ENCODE results near the gene ERP27.

The ERP27 gene

GRCh38 chr12:14959463-14959862, 21.1 kb upstream of the ERP27 start:
- DNase-seq (ENCODE audit: low spot score), result no peak

- no peak for DNase-seq (ENCODE audit: low spot score)
Observed at GRCh38 chr12:14959126-14959440, 20.7 kb upstream of the ERP27 start.

DNA sequence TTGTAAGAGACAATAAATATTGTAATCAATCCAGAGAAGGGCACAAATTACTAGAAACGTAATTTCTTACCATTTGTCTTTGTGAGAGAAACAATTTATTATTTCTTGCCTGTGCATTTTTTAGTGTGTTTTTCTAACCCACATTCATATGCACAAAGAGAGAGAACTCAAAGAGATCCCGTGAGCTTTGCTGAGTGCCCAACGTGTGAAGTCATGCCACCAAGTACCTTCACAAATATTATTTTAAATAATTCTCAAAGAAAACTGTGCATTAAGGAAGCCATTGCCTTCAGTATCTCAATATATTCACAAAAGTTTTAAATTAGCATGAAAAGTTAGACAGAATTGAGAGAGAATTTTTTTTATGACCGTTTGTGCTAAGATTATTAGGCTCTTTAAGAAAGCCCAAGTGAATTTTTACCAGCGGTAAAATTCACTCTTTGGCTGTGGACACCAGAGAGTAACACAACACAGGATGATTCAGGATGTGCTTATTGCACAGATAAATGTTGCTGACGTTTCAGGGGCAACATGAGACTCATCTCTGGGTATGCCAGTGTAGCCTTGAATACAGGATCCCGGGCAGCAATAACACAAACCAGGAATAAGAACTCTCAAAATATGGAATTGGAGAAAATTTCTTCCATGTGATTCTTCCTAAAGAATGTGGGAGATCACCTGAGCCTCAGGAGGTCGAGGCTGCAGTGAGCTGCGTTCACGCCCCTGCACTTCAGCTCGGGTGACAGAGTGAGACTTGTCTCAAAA, 20.2 kb upstream of the ERP27 start:
- DNase-seq (ENCODE audit: low spot score), result no peak

GRCh38 chr12:14957551-14958168, 19.3 kb upstream of the ERP27 start:
- no peak for DNase-seq (ENCODE audit: low spot score)

GRCh38 chr12:14956905-14957304, 18.6 kb upstream of the ERP27 start:
- DNase-seq (ENCODE audit: low spot score), result no peak

GRCh38 chr12:14956024-14956891, 17.9 kb upstream of the ERP27 start:
- no peak for DNase-seq (ENCODE audit: low spot score)

DNA sequence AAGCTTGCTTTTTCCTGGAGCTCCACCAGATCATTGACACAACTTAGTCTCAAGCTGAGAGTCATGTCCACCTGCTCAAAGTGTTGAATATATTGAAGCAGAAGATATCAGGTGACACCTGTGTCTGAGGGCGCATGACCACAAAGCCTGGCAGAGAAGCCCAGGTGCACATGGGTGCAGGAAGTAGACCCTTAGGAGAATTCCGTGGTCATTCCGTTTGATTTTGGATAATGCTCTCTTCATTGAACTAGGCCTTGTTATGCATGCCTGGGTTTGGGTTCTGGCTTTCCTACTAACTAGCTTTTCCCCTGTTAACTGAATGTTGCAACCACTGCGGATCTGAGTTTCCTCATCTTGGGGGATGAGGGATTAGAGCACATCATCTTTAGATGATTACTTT, 15.9 kb upstream of the ERP27 start:
- no peak for DNase-seq (ENCODE audit: low spot score)

GRCh38 chr12:14953752-14954151, 15.4 kb upstream of the ERP27 start:
- no peak for DNase-seq (ENCODE audit: low spot score)

DNA sequence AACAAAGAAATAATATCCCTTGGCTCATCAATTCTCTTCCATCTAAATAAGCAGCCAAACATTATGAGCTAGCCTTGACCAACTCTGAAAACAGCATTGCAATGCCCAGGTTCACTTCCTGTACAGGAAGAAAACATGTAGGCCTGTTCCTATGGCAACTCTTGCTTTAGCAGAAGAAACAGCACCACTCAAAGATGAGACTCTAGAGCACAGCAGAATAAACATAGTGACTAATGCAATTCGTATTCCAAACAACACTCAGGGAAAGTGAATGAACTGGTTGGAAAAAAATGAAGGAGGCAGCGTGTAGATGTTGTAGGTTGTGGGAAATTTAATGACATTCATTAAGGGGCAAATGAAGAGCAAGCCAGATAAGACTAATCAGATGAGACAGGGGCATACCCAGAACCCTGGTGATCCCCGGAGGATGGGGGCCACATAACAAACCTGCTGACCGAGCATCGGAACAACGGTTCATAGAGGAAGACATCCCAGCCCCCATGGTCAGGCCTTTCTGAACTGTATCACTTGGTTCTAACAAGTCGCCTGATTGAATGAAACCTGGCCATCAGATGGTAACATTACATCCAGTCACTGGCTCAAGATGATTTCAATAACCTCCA, 14.1 kb upstream of the ERP27 start:
- no peak for DNase-seq (ENCODE audit: low spot score)

DNA sequence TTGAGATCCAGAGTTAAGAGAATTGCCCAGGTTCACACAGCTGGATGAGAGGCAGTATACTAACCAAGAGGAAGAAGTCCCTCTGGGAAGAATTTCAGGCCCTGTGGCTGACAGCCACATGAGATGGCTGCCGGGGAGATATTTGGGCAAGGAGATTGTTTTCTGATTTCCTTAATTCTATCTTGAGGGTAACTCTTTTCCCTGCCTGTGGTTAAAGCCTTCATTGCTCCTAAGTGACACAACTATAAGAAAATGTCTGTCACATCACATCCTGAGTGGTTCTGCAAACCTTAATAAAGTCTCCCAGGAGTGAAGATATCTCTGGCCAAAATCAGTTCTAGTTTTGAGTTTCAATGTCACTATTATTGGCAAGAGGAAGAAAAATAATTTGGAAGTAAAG, 13.5 kb upstream of the ERP27 start:
- DNase-seq (ENCODE audit: low spot score), result no peak

- DNase-seq (ENCODE audit: low spot score), result no peak
Observed at GRCh38 chr12:14950982-14951746, 12.8 kb upstream of the ERP27 start.

DNA sequence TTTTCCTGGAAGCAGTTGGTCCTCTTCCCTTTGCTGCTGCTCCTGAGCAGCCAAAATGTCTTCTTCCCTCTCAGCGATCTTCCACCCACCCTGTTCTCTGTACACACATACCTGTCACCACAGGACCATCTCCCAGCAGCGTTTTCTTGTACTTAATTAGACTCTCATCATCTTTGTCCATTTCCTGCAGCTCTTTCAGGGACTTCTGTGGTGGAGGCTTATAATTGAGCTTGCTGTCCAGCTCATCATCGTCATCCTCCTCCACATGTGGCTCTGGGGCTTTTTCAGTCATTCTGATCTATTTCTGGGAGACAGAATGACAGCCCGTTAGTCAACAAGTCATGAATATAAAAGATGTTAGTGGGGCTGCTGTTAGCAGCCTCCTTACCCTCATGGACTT, 12.1 kb upstream of the ERP27 start:
- no peak for DNase-seq (ENCODE audit: low spot score)

DNA sequence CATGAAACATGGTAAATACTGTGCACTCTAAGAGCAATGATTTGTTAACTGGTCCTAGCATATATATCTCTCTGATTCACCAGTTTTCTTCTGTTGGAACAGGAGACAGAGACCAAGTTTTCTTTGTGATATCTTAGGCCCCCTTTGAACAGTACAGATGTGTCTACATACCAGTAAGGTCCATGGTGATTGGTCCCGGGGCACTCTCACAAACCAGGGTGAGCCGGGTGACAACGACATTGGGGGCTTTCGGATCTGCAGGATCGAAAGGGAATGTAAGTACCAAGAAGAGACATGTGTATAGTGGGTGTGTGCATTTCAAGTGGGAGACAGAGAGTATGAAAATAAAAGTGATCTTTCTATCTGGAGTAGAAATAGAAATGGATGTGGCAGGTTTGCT, 11.3 kb upstream of the ERP27 start:
- DNase-seq (ENCODE audit: low spot score), result no peak

DNA sequence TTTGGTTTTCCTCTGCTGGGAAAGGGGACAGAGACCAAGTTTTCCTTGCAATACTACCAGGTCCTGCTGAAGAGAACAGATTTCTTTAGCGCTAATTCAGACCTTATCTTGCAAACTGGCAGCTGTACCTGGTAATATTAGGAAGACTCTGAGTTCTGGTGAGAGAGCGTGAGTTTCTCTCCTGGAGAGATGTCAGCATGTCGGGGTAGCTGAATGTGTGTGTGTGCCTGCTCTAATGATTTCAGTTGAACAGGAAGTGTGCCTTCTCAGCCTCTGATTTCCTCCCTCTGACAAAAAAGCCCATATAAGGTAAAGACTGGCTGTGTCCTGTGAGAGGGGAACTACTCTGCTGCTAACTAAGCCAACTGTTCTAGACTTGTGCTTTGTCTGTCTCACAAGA, 10.3 kb upstream of the ERP27 start:
- no peak for DNase-seq (ENCODE audit: low spot score)

GRCh38 chr12:14946861-14947260, 8.5 kb upstream of the ERP27 start:
- DNase-seq (ENCODE audit: low spot score), result no peak

DNA sequence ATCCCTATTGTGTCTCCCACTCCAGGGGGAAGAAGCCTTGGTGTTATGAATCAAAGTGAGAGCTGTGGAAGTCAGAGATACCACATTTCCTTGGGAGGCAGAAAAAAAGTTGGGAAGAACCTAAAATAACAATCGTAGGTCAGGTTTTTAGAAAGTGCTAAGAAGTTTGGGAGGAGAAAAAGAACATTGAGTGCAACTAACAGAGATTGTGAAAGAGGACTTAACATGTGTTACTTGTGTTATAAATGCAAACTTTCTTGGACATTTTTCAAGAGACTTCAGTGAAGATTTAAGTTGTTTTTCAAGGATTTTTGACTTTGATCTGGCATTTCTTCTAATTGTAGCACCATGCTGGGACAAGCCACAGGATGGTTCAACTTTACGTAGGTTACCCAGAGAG, 7.8 kb upstream of the ERP27 start:
- DNase-seq (ENCODE audit: low spot score), result no peak

DNA sequence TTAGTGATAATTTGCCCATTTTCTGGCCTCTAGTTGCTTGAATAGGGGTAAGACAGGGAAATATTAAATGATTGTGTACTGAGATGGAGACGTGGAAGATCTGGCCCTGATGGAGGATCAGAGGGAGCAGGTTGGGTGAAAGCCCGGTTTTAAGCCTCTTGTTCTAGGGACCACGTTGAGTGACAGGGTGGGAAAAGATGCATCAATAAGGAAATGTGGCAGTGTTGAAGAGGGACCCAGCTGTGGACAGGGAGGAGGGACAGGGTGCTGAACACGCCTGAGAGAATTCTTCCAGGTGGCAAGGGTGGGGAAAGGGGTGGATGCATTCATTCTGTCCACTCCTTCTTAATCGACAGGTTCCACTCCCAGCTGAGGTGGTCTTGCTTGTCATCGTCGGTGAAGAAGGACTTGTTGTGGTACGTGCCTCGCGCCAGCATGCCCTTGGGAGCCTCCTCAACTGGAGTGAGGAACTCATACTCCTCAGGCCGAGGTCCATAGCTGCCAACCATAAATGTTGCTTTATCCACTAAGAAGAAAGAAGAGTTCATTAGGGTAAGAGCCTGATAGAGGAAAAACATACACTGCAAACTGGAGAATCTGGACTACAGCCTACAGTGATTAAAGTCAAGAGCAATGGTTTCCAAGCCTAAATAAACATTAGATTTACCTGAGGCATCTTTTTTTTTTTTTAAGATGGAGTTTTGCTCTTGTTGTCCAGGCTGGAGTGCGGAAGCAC, 4.0 kb upstream of the ERP27 start:
- no peak for DNase-seq (ENCODE audit: low spot score)

DNA sequence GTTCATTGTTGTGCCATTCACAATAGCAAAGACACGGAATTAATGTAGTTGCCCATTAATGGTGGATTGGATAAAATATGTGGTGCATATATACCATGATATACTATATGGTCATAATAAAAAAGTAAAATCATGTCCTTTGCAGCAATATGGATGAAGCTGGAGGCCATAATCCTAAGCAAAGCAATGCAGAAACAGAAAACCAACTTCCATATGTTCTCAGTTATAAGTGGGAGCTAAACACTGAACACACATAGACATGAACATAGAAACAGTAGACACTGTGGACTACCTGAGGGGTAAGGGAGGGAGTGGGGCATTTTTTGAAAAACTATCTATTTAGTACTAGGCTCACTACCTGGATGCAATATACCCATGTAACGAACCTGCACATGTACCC, 3.0 kb upstream of the ERP27 start:
- DNase-seq (ENCODE audit: low spot score), result no peak

DNA sequence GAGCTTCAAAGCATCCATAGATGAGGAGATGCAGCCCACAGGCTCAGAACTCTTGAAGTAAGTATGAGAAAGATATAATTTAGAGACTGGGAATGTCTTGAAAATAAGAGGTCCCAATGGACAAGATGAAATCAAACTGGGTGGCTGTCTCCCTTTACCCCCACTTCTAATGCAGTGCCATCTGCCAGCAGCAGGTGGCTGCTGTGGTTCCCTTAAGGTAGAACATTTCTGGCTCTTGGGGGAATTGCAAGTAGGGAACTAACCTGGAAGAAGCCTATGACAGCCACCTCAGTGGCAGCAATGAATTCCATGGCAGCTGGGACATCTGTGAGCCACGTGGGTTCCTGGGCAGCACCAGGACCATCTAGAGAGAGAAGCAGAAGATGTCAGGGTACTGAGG, 648 bp downstream of the ERP27 start:
- no peak for DNase-seq (ENCODE audit: low spot score)

DNA sequence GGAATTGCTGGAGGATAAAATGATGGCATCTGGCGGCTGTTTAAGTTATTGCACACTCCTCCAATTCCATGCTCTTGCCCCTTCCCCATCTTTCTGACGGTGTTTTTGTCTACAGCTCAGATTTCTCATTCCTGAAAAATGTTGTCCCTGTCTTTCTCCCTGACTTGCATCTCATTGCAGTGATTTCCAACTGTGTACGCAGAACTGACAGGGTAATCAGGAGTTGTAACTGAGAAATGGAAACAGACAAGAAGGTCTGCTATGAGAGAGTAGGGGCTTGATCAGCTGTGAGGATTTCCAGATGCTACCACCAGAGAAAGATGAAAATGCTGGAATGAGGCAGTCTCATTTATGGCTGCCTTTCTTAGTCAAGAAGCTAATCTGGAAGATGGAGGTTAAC, 1.3 kb downstream of the ERP27 start:
- no peak for DNase-seq (ENCODE audit: low spot score)

DNA sequence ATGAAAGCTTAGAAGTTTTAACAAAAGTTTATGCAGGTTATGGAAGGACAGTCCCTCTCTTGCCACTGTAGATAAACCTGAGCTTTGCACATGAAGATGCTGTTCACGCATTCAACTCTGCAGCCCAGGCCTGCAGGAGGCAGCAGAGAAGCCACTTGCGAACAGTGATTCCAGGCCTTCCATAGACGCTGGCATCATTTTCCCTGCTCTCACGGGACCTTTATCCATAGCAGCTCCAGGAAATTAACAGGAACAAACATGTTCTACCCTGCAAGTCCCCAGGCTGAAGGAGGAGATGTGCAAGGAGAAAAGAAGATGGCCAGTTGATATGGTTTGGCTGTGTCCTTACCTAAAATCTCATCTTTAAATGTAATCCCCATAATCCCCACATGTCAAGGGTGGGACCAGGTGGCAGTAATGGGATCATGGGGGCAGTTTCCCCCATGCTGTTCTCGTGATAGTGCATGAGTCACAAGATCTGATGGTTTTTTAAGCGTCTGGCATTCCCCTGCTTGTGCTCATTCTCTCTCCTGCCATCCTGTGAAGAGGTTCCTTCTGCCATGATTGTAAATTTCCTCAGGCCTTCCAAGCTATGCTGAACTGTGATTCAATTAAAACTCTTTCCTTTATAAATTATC, 2.0 kb downstream of the ERP27 start:
- DNase-seq (ENCODE audit: low spot score), result peak; percentile 61
